A549 (cell line): ENCODE results near the gene CACNA2D4.

Source experiments
- CTCF ChIP-seq: fragments of >200 bp; sonication (Bioruptor Twin); formaldehyde crosslinking; IDR thresholded peaks from 3 replicates; pipeline ENCODE4 v1.5.1; 2016
- ELK1 ChIP-seq: fragments of 150-350 bp; IDR thresholded peaks from 2 replicates; pipeline ENCODE4 v1.6.1; 2014; ENCODE audit warnings: low read depth, mild to moderate bottlenecking, low read length
- EP300 ChIP-seq, 2 experiments: fragments of >200 bp; sonication (Bioruptor Twin); formaldehyde crosslinking; IDR thresholded peaks; 2 replicates in 1 of 2; 3 replicates in 1 of 2; pipeline ENCODE4 v1.6.1; 2016 to 2017
- GATA3 ChIP-seq: IDR thresholded peaks from 2 replicates; pipeline ENCODE4 v1.6.1; 2012; ENCODE audit warnings: borderline replicate concordance
- JUNB ChIP-seq: fragments of >200 bp; sonication (Bioruptor Twin); formaldehyde crosslinking; IDR thresholded peaks from 2 replicates; pipeline ENCODE4 v1.6.1; 2016
- MAX ChIP-seq: IDR thresholded peaks from 2 replicates; pipeline ENCODE4 v1.6.1; 2012
- POLR2A ChIP-seq: IDR thresholded peaks from 2 replicates; pipeline ENCODE4 v1.6.1; 2012; ENCODE audit warnings: mild to moderate bottlenecking, low read length
- RAD21 ChIP-seq, 2 experiments: fragments of >200 bp in 1 of 2; sonication (Bioruptor Twin) in 1 of 2; formaldehyde crosslinking in 1 of 2; IDR thresholded peaks in 1 of 2; conservative IDR thresholded peaks in 1 of 2; 2 replicates in 1 of 2; 3 replicates in 1 of 2; pipeline ENCODE4 v1.6.1; 2012 to 2018; ENCODE audit warnings: inconsistent platforms in 1 of 2
- RFX5 ChIP-seq: fragments of 450-650 bp; IDR thresholded peaks from 2 replicates; pipeline ENCODE4 v1.7.1; 2014; ENCODE audit warnings: antibody characterized with exemption, mild to moderate bottlenecking, moderate library complexity
- USF2 ChIP-seq: fragments of 450-650 bp; IDR thresholded peaks from 2 replicates; pipeline ENCODE4 v1.6.1; 2014; ENCODE audit warnings: antibody characterized with exemption
- ZC3H11A ChIP-seq: fragments of 450-650 bp; IDR thresholded peaks from 2 replicates; pipeline ENCODE4 v1.6.1; 2014; ENCODE audit warnings: antibody characterized with exemption, mild to moderate bottlenecking

GRCh38 chr12:1801303-1801975 lies 117.0 kb downstream of the CACNA2D4 start:
- TF ChIP-seq CTCF (no peak), MAX (no peak), POLR2A (no peak), RFX5 (no peak), ELK1 (no peak), USF2 (no peak), ZC3H11A (no peak), JUNB (no peak), GATA3 (no peak), RAD21 (conservative IDR thresholded peaks at IDR 0.05 in 1 of 2, IDR thresholded peaks at IDR 0.05 in 1 of 2) (no peak), EP300 (IDR thresholded peaks at IDR 0.05) (no peak)
